Measurements from ENCODE around the gene TGFB3.
A peak's percentile ranks its signal among the peaks of the same experiment; 100 is the strongest.

TGFB3 gene

DNA sequence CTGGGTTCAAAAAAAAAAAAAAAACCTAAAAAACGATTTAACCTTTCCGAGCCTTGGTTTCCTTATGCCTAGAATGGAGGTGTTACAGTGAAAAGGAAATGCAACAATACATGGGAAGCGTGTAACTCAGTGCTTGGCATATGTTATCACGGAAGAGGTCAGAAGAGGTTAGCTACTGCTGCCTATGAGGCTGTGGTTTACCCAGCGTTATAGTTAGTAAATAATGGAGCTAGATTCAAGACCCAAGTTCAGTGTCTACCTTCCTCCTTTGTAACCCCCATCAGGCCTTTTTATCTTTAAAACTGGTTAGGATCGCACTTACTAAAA, 4.6 kb upstream of the TGFB3 start:
- H3K9me3 ChIP-seq (replicated peaks; ENCODE audit: low read length): no peaks in the 10 kb centered on the region
- peaks cover 23% of the 10 kb centered on the region for H3K4me1 ChIP-seq (ENCODE audit: control insufficient read depth, insufficient read depth, low read length)
- peaks cover 4% of the 10 kb centered on the region for H3K27me3 ChIP-seq (ENCODE audit: control insufficient read depth, insufficient read depth, low read length)
- peak overlapping the region; percentile 98 for H3K4me2 ChIP-seq (ENCODE audit: low read length)
- peaks cover 10% of the 10 kb centered on the region for H3K36me3 ChIP-seq (ENCODE audit: insufficient read depth, low read length)
- H3K4me3 ChIP-seq (ENCODE audit: low read length): peak overlapping the region; percentile 89
- peak overlapping the region; percentile 95 for H3K9ac ChIP-seq (ENCODE audit: low read depth, low read length)

DNA sequence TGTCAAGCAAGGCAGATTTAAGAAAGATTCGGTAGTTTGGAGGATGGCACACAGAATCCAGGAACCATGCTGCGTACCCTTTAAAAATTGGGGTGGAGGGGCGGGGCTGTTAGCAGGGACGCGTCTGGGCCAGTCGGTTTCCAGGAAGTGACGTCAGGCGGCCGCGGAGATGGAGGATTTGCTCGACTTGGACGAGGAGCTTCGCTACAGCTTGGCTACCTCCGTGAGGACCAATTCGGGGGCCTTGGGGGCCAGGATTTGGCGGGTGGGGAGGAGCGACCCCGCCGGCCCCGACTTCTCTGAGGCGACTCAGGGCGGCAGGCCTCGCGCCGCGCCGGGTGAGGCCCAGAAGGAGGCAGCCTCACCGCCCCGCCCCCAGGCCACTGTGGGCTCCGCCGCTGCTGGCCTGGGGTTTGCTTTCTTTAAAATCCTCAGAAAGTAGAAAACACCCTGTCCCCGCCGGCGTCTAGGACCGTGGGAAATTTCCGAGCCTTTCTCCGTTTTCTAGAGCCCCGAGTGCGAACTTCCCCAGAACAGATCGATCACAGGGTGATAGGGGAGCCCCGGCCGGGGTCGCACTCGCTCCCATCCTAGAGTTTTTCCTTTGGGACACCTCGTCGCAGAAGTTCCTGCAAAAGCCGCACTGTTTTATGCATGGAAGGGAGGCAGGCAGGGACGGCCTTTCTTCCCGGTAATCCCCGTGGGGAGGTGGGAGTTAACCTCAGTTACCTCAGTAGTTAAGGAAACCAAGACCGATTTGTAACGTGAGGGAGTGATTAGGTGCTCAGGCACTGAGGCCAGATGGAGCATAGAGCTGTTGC, 4.0 kb upstream of the TGFB3 start, which contains the start of gene IFT43:
TSS of gene IFT43 (plus strand) at position 146 of the 821 bp plus-strand sequence. CDS start at position 170, 24 bp downstream.
- peaks cover 10% of the 10 kb centered on the region for H3K36me3 ChIP-seq (ENCODE audit: insufficient read depth, low read length)
- H3K4me2 ChIP-seq (ENCODE audit: low read length): peak within 1 kb of the TSS; percentile 98
- H3K9ac ChIP-seq (ENCODE audit: low read depth, low read length): peak within 1 kb of the TSS; percentile 95
- H3K9me3 ChIP-seq (replicated peaks; ENCODE audit: low read length): no peaks in the 10 kb centered on the region
- H3K4me3 ChIP-seq (ENCODE audit: low read length): peak within 1 kb of the TSS; percentile 89
- peaks cover 27% of the 10 kb centered on the region for H3K4me1 ChIP-seq (ENCODE audit: control insufficient read depth, insufficient read depth, low read length)
- H3K27me3 ChIP-seq (ENCODE audit: control insufficient read depth, insufficient read depth, low read length): peaks cover 4% of the 10 kb centered on the region

DNA sequence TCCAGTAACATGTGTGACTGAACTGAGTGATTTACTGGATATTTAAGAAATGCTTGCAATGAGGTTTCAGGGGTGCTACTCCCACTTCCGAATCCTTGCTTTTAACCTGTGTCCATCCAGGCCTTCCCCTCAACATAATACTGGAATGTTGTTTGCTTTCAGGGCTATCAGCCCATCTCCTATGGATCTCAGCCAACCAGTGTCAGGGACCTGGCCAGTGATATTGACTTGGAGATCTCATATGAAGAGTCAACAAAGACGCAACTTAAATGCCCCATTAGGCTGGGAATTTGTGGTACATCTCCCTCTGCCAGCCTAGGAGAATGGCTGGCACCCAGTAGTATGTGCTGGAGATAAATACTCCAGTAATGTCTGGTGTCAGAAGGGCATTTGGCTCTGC, 2.9 kb upstream of the TGFB3 start:
- Histone ChIP-seq H3K36me3 (ENCODE audit: insufficient read depth, low read length) (no peaks in the 10 kb centered on the region), H3K9ac (ENCODE audit: low read depth, low read length) (no peak overlapping the region), H3K4me3 (ENCODE audit: low read length) (no peak overlapping the region), H3K4me1 (ENCODE audit: control insufficient read depth, insufficient read depth, low read length) (peaks cover 37% of the 10 kb centered on the region), H3K27me3 (ENCODE audit: control insufficient read depth, insufficient read depth, low read length) (peaks cover 4% of the 10 kb centered on the region), H3K4me2 (ENCODE audit: low read length) (no peak overlapping the region), H3K9me3 (replicated peaks; ENCODE audit: low read length) (no peaks in the 10 kb centered on the region)

DNA sequence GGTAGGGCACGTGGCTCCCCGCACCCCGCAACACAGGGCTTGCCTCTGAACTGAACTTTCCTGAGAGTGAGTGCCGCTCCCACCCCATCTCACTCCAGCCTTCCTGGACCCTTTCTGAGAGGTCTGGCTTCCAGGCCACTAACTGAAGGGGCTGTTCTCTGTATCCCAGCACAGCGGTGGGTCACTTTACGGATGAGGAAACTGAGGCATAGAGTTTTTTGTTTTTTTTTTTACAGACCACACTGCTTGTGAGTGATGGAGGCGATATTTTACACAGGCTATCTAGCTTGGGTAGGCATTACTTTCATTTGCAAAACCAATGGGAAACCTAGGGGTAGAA, 1.2 kb upstream of the TGFB3 start:
- H3K36me3 ChIP-seq (ENCODE audit: insufficient read depth, low read length): no peaks in the 10 kb centered on the region
- H3K9me3 ChIP-seq (replicated peaks; ENCODE audit: low read length): no peaks in the 10 kb centered on the region
- peak overlapping the region; percentile 62 for H3K9ac ChIP-seq (ENCODE audit: low read depth, low read length)
- H3K27me3 ChIP-seq (ENCODE audit: control insufficient read depth, insufficient read depth, low read length): peaks cover 4% of the 10 kb centered on the region
- peaks cover 32% of the 10 kb centered on the region for H3K4me1 ChIP-seq (ENCODE audit: control insufficient read depth, insufficient read depth, low read length)
- H3K4me3 ChIP-seq (ENCODE audit: low read length): peak overlapping the region; percentile 83
- peak overlapping the region; percentile 89 for H3K4me2 ChIP-seq (ENCODE audit: low read length)

DNA sequence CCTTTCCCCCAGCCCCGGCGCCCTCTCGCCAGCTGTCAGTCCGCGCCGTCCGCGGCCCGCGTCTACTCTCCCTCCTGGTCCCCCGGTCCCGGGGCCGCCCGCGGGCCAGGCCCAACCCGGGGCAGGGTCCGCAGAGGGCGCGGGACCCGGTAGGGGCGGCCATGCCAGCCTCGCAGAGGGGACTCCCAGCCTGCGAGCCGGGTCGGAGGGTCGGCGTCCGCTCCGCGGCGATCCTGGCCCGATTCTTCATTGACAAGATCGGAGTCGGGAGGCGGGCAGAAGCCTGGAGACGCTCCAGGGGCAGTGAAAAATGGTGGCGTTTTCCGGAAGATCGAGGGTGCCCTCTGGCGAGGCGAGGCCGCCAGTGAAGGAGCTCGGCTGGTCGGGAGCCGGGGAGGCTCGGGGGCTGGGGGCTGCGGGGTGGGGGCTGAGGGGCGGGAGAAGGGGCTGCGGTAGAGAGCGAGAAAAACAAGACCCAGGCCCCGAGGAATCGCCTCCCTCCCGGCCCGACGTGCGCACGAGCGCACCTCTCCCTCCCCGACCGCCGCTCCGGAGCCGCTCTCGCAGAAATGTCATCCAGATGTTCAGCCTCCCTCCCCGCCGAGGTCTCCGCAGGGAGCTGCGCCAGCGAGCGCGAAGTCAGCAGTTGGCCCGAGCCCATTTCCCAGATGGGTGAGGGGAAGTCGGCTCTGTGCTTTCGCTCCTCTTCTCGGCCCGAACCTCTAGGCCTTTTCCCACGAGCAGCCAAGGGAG, 647 bp upstream of the TGFB3 start:
- Histone ChIP-seq H3K4me1 (ENCODE audit: control insufficient read depth, insufficient read depth, low read length) (peaks cover 35% of the 10 kb centered on the region), H3K36me3 (ENCODE audit: insufficient read depth, low read length) (no peaks in the 10 kb centered on the region), H3K9me3 (replicated peaks; ENCODE audit: low read length) (no peaks in the 10 kb centered on the region), H3K9ac (ENCODE audit: low read depth, low read length) (peak overlapping the region; percentile 86), H3K4me3 (ENCODE audit: low read length) (peak overlapping the region; percentile 83), H3K27me3 (ENCODE audit: control insufficient read depth, insufficient read depth, low read length) (peaks cover 4% of the 10 kb centered on the region), H3K4me2 (ENCODE audit: low read length) (peak overlapping the region; percentile 89)

DNA sequence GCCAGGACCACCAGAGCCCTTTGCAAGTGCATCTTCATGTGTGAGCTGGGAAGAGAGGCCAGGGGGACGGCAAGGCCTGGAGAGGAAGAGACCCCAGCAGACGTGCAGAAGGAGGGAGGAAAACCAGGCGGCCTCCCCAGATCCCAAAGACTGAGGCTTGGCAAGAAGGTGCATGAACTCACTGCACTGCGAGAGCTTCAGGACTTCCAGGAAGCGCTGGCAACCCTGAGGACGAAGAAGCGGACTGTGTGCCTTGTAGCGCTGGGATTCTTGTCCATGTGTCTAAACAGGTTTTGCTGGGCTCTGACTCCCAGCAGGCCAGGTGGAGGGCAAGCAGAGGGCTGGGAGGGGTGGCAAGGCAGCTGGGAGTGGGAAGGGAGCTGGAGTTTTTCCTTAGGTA, 939 bp downstream of the TGFB3 start:
- H3K27me3 ChIP-seq (ENCODE audit: control insufficient read depth, insufficient read depth, low read length): peaks cover 4% of the 10 kb centered on the region
- H3K4me2 ChIP-seq (ENCODE audit: low read length): peak overlapping the region; percentile 89
- no peaks in the 10 kb centered on the region for H3K9me3 ChIP-seq (replicated peaks; ENCODE audit: low read length)
- H3K36me3 ChIP-seq (ENCODE audit: insufficient read depth, low read length): no peaks in the 10 kb centered on the region
- peaks cover 29% of the 10 kb centered on the region for H3K4me1 ChIP-seq (ENCODE audit: control insufficient read depth, insufficient read depth, low read length)
- H3K4me3 ChIP-seq (ENCODE audit: low read length): peak overlapping the region; percentile 83
- peak overlapping the region; percentile 86 for H3K9ac ChIP-seq (ENCODE audit: low read depth, low read length)

DNA sequence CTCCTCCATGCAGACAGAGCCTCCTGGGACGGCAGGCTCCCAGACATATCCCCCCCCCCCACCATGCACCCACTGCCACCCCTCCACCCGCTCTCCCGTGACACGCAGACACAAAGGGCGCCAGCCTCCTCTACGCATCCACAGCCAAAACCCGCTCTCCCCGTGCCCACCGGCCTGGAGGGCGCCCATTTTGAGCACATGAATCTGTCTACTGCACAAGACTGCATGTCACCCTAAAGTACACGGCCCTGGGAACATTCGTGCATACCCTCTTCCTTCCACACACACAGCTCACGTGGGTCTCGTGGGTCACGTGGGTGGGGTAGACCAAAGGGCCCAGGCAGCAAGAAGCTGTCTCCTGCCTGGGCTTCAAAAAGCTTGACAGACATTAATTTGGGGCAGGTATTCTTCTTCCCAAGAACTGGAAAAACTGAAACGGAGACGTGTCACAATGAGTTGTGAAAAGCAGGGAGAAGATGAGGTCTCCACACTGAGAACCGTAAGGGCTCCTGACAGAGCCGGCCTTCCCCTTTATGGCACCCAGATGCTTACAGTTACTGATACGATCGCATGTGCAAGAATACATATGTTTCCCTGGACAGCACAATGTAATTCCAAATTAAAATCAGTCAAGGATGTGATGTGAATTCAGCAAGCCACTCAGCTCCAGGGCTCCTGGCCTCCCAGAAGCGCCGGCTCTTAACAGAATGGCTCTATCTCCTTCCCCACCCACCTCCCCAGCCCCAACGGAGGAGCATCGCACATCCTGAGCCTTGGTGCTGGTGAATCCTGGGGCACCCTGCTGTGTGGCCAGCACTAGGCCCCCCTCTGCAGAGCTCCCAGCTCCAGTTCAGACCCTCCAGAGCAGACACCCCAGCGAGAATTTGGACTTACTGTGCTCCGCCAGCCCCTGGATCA, 1.9 kb downstream of the TGFB3 start:
- H3K4me2 ChIP-seq (ENCODE audit: low read length): peak overlapping the region; percentile 89
- H3K4me3 ChIP-seq (ENCODE audit: low read length): peak overlapping the region; percentile 43
- peaks cover 29% of the 10 kb centered on the region for H3K4me1 ChIP-seq (ENCODE audit: control insufficient read depth, insufficient read depth, low read length)
- no peaks in the 10 kb centered on the region for H3K36me3 ChIP-seq (ENCODE audit: insufficient read depth, low read length)
- H3K9ac ChIP-seq (ENCODE audit: low read depth, low read length): no peak overlapping the region
- no peaks in the 10 kb centered on the region for H3K9me3 ChIP-seq (replicated peaks; ENCODE audit: low read length)
- H3K27me3 ChIP-seq (ENCODE audit: control insufficient read depth, insufficient read depth, low read length): peaks cover 4% of the 10 kb centered on the region

DNA sequence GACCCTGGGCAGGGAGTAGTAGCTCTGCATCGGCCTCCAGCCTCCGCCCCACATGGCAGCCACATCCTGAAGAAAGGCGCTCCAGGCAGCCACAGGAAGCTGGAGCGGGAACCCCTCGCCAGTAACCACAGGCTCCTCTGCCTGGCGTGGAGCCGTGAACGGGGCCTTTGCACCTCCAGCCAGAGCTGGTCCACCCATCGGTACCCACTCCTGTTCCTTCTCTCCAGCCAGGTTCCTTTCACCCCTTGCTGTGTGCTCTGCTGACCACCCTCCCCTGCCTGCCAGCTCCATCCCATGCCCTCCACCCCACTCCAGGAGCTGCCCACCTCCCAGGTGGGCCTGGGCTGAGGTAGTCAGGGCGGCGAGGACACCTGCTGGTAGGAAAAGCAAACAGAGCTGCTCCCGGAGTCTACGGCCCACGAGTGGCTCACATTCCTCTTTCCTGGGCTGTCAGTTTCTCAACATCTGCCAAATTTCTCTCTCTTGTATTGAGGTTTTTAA, 2.7 kb downstream of the TGFB3 start:
- H3K4me2 ChIP-seq (ENCODE audit: low read length): peak overlapping the region; percentile 89
- H3K36me3 ChIP-seq (ENCODE audit: insufficient read depth, low read length): no peaks in the 10 kb centered on the region
- H3K9me3 ChIP-seq (replicated peaks; ENCODE audit: low read length): no peaks in the 10 kb centered on the region
- H3K9ac ChIP-seq (ENCODE audit: low read depth, low read length): no peak overlapping the region
- no peak overlapping the region for H3K4me3 ChIP-seq (ENCODE audit: low read length)
- peaks cover 4% of the 10 kb centered on the region for H3K27me3 ChIP-seq (ENCODE audit: control insufficient read depth, insufficient read depth, low read length)
- peaks cover 29% of the 10 kb centered on the region for H3K4me1 ChIP-seq (ENCODE audit: control insufficient read depth, insufficient read depth, low read length)

DNA sequence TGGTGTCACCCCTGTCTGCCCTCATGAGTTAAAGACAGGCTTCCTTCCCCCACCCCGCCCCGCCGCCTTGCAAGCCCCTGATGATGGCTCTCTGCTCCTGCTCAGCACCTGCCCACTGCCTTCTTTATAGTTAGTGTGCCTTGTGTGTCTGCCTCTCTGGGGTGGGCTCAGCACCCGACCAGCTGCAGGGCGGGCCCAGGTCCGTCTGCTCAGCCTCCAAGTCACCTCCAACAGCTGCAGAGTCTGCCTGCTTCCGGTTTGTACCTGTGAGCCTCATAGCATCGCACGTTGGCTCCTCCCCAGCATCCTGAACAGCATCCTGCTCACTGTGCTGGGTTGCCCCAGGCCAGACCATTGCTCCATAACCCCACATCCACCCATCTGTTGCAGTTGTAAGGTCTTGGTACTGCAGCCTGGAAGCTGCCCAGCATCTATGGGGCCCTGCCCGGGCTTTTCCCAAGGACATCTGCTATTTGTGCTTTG, 3.5 kb downstream of the TGFB3 start:
- H3K4me1 ChIP-seq (ENCODE audit: control insufficient read depth, insufficient read depth, low read length): peaks cover 29% of the 10 kb centered on the region
- H3K9me3 ChIP-seq (replicated peaks; ENCODE audit: low read length): no peaks in the 10 kb centered on the region
- H3K4me2 ChIP-seq (ENCODE audit: low read length): no peak overlapping the region
- H3K9ac ChIP-seq (ENCODE audit: low read depth, low read length): no peak overlapping the region
- H3K27me3 ChIP-seq (ENCODE audit: control insufficient read depth, insufficient read depth, low read length): no peaks in the 10 kb centered on the region
- H3K4me3 ChIP-seq (ENCODE audit: low read length): no peak overlapping the region
- H3K36me3 ChIP-seq (ENCODE audit: insufficient read depth, low read length): no peaks in the 10 kb centered on the region

DNA sequence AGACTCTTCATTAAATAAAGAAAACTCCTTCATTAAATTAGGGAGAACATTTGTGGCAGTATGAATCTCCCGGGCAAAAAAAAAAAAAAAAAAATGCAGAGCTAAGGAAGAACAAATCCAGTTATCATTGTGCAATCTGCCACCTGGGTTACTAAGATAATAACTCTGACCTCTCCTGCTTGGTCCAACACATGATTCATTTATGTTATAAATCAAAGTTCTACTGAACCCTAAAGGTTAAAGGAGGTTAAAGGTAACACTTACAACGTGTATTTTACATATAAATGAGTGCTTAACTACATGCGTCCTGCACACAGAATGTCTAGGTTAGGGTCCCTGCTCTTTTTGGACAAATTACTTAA, 4.2 kb downstream of the TGFB3 start:
- peaks cover 29% of the 10 kb centered on the region for H3K4me1 ChIP-seq (ENCODE audit: control insufficient read depth, insufficient read depth, low read length)
- H3K27me3 ChIP-seq (ENCODE audit: control insufficient read depth, insufficient read depth, low read length): no peaks in the 10 kb centered on the region
- no peaks in the 10 kb centered on the region for H3K9me3 ChIP-seq (replicated peaks; ENCODE audit: low read length)
- no peaks in the 10 kb centered on the region for H3K36me3 ChIP-seq (ENCODE audit: insufficient read depth, low read length)
- H3K4me3 ChIP-seq (ENCODE audit: low read length): no peak overlapping the region
- no peak overlapping the region for H3K4me2 ChIP-seq (ENCODE audit: low read length)
- H3K9ac ChIP-seq (ENCODE audit: low read depth, low read length): no peak overlapping the region

All from skeletal muscle satellite cell (primary cell).